IPS-15b (cell line): ENCODE results near the gene TPI1.

Experiments
- H3K27me3 ChIP-seq: one replicate; pipeline ENCODE4 v1.6.1; 2013; ENCODE audit warnings: low read length; ENCODE audit not compliant: control insufficient read depth, insufficient read depth
- H3K36me3 ChIP-seq: one replicate; pipeline ENCODE4 v1.6.1; 2013; ENCODE audit warnings: low read length; ENCODE audit not compliant: control insufficient read depth, insufficient read depth
- H3K4me1 ChIP-seq: one replicate; pipeline ENCODE4 v1.6.1; 2013; ENCODE audit warnings: mild to moderate bottlenecking, low read length; ENCODE audit not compliant: control insufficient read depth, insufficient read depth
- H3K4me3 ChIP-seq: one replicate; pipeline ENCODE4 v1.5.1; 2013; ENCODE audit warnings: low read depth, low read length
- H3K9ac ChIP-seq: one replicate; pipeline ENCODE4 v1.6.1; 2013; ENCODE audit warnings: low read depth, mild to moderate bottlenecking, low read length
- H3K9me3 ChIP-seq: one replicate; pipeline ENCODE4 v1.6.1; 2013; ENCODE audit warnings: mild to moderate bottlenecking, low read length; ENCODE audit not compliant: control insufficient read depth, insufficient read depth

The TPI1 gene

GRCh38 chr12:6867413-6868210, at the start of gene TPI1:
Gene TPI1, plus strand, starts transcription at chr12:6867531. Its CDS starts 36 bp downstream, at chr12:6867567.
- H3K27me3 ChIP-seq: no peaks in the 10 kb centered on the region
- peaks cover 51% of the 10 kb centered on the region for H3K36me3 ChIP-seq
- peak within 1 kb of the TSS; percentile 95 for H3K4me3 ChIP-seq
- no peaks in the 10 kb centered on the region for H3K9me3 ChIP-seq
- H3K9ac ChIP-seq: peak within 1 kb of the TSS; percentile 89
- peaks cover 13% of the 10 kb centered on the region for H3K4me1 ChIP-seq

GRCh38 chr12:6817662-6818157, 49.6 kb upstream of the TPI1 start:
- peaks cover 21% of the 10 kb centered on the region for H3K27me3 ChIP-seq
- H3K9me3 ChIP-seq: no peaks in the 10 kb centered on the region
- H3K4me3 ChIP-seq: no peak overlapping the region
- no peaks in the 10 kb centered on the region for H3K36me3 ChIP-seq
- H3K4me1 ChIP-seq: peaks cover 16% of the 10 kb centered on the region
- no peak overlapping the region for H3K9ac ChIP-seq

GRCh38 chr12:6818222-6818621, 49.1 kb upstream of the TPI1 start:
- Histone ChIP-seq H3K9me3 (no peaks in the 10 kb centered on the region), H3K36me3 (no peaks in the 10 kb centered on the region), H3K27me3 (peaks cover 26% of the 10 kb centered on the region), H3K4me3 (no peak overlapping the region), H3K9ac (no peak overlapping the region), H3K4me1 (peaks cover 22% of the 10 kb centered on the region)

GRCh38 chr12:6818645-6819044, 48.7 kb upstream of the TPI1 start:
- no peaks in the 10 kb centered on the region for H3K36me3 ChIP-seq
- H3K9ac ChIP-seq: no peak overlapping the region
- peaks cover 29% of the 10 kb centered on the region for H3K27me3 ChIP-seq
- H3K9me3 ChIP-seq: no peaks in the 10 kb centered on the region
- peaks cover 22% of the 10 kb centered on the region for H3K4me1 ChIP-seq
- H3K4me3 ChIP-seq: no peak overlapping the region

GRCh38 chr12:6819106-6820030, 48.0 kb upstream of the TPI1 start:
- H3K9ac ChIP-seq: no peak overlapping the region
- peaks cover 33% of the 10 kb centered on the region for H3K27me3 ChIP-seq
- no peaks in the 10 kb centered on the region for H3K9me3 ChIP-seq
- H3K4me3 ChIP-seq: no peak overlapping the region
- H3K36me3 ChIP-seq: peaks cover 3% of the 10 kb centered on the region
- H3K4me1 ChIP-seq: peaks cover 22% of the 10 kb centered on the region

- Histone ChIP-seq H3K4me3 (peak overlapping the region; percentile 18), H3K9ac (no peak overlapping the region), H3K4me1 (peaks cover 25% of the 10 kb centered on the region), H3K9me3 (no peaks in the 10 kb centered on the region), H3K36me3 (peaks cover 3% of the 10 kb centered on the region), H3K27me3 (peaks cover 41% of the 10 kb centered on the region)
Observed at GRCh38 chr12:6820166-6820565, 47.2 kb upstream of the TPI1 start.

GRCh38 chr12:6821591-6822425, 45.5 kb upstream of the TPI1 start, which contains the start of gene GPR162:
Gene GPR162, plus strand, starts transcription at chr12:6821821. Its CDS starts 2,078 bp downstream, at chr12:6823899.
- Histone ChIP-seq H3K4me3 (peak within 1 kb of the TSS; percentile 77), H3K27me3 (peaks cover 51% of the 10 kb centered on the region), H3K9me3 (no peaks in the 10 kb centered on the region), H3K9ac (no peak within 1 kb of the TSS), H3K4me1 (peaks cover 26% of the 10 kb centered on the region), H3K36me3 (peaks cover 3% of the 10 kb centered on the region)

- H3K4me1 ChIP-seq: peaks cover 31% of the 10 kb centered on the region
- no peak overlapping the region for H3K9ac ChIP-seq
- peak overlapping the region; percentile 77 for H3K4me3 ChIP-seq
- peaks cover 51% of the 10 kb centered on the region for H3K27me3 ChIP-seq
- no peaks in the 10 kb centered on the region for H3K9me3 ChIP-seq
- peaks cover 3% of the 10 kb centered on the region for H3K36me3 ChIP-seq
Observed at GRCh38 chr12:6822426-6823135, 44.8 kb upstream of the TPI1 start.

GRCh38 chr12:6823182-6824084, 43.9 kb upstream of the TPI1 start:
- Histone ChIP-seq H3K36me3 (peaks cover 3% of the 10 kb centered on the region), H3K27me3 (peaks cover 51% of the 10 kb centered on the region), H3K4me1 (peaks cover 31% of the 10 kb centered on the region), H3K9ac (no peak overlapping the region), H3K9me3 (no peaks in the 10 kb centered on the region), H3K4me3 (no peak overlapping the region)
